ENCODE results near the gene TBC1D8.

TBC1D8 gene

DNA sequence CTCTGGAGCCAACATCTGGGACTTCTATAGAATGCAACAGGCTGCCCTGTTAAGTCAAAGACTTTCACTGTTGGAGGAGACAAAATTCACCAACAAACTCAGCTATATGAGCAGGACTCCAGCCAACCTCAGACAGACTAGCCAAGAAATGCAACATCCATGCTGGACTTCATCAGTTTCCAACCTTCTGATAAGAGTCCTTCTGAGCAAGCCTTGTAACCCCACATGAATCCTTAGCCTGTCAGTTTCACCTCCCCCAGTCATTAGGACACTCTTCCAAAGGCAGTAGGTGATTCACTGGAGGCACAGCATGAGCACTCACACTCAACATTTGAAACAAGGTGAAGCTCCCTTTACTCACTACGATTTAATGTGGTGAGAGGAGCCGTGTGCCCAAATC is 5.8 kb downstream of the TBC1D8 start:
- no peaks in the 10 kb centered on the region for H3K36me3 ChIP-seq (replicated peaks in 1 of 2; ENCODE audit: control insufficient read depth in 2 of 2, insufficient read depth in 2 of 2, low read length in 2 of 2)
- no peak overlapping the region for H4K91ac ChIP-seq (ENCODE audit: low read depth, low read length, poor library complexity)
- H2BK5ac ChIP-seq (ENCODE audit: low read length) = no peak overlapping the region
- no peaks in the 10 kb centered on the region for H3K9me3 ChIP-seq (replicated peaks in 1 of 2; ENCODE audit: control insufficient read depth in 2 of 2, insufficient read depth in 1 of 2, low read depth in 1 of 2, low read length in 2 of 2)
- no peak overlapping the region for H3K14ac ChIP-seq (ENCODE audit: low read length)
- no peak overlapping the region for H2AFZ ChIP-seq (ENCODE audit: low read length)
- peaks cover 0 to 4% of the 10 kb centered on the region in 2 donors for H3K4me1 ChIP-seq (ENCODE audit: control insufficient read depth in 2 of 2, insufficient read depth in 1 of 2, low read depth in 1 of 2, low read length in 2 of 2)
- H3K4ac ChIP-seq (ENCODE audit: low read length) = no peak overlapping the region
- H2BK12ac ChIP-seq (ENCODE audit: low read length) = no peak overlapping the region
- no peaks in the 10 kb centered on the region for H3K79me1 ChIP-seq (ENCODE audit: low read depth, low read length)
- H2AK5ac ChIP-seq (ENCODE audit: low read depth, low read length) = no peak overlapping the region
- H3K4me3 ChIP-seq (ENCODE audit: low read length in 2 of 2) = no peak overlapping the region
- DNase-seq (ENCODE audit: low spot score) = no peak
- peaks cover 2 to 16% (median 11%) of the 10 kb centered on the region in 3 experiments for H3K27me3 ChIP-seq (ENCODE audit: control insufficient read depth in 3 of 3, insufficient read depth in 3 of 3, low read depth in 1 of 3, low read length in 3 of 3)
- H3K23ac ChIP-seq (ENCODE audit: low read depth, low read length, poor library complexity) = no peak overlapping the region
- H2BK15ac ChIP-seq (ENCODE audit: low read length) = no peak overlapping the region
- no peak overlapping the region for H3K27ac ChIP-seq (replicated peaks; ENCODE audit: low read length)
- H3K9ac ChIP-seq (ENCODE audit: low read depth, low read length, poor library complexity) = no peak overlapping the region
- H3K4me2 ChIP-seq (ENCODE audit: insufficient read depth, low read length, poor library complexity, severe bottlenecking) = no peak overlapping the region
- no peak overlapping the region for H2BK120ac ChIP-seq (ENCODE audit: low read depth, low read length)
- no peak overlapping the region for H3K18ac ChIP-seq (ENCODE audit: low read length)
- no peak overlapping the region for H4K8ac ChIP-seq (ENCODE audit: low read depth, low read length)
- no CpG with 5 or more reads among the region's 2 CpGs for WGBS, 2 donors (ENCODE audit: extremely low coverage in 2 of 2, insufficient read length in 2 of 2, insufficient replicate concordance in 1 of 2)

DNA sequence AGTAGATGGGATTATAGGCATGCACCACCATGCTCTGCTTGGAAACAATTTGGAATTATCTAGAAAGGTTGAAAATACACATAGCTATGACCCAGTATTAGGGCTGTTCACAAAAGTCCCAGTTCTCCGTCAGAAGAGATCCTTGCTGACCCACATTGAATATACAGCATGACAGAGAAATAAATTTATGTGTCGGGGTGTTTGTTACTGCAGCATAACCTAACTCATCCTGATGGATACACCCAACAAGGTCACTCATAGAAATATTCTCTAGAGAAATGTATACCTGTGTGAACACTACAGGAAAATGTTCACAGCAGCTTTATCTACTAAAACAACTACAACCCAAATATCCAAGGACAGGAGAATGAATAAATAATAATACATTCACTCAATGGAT is 9.0 kb downstream of the TBC1D8 start:
- Histone ChIP-seq H2AK5ac (ENCODE audit: low read depth, low read length) (no peak overlapping the region), H3K4ac (ENCODE audit: low read length) (no peak overlapping the region), H3K9me3 (replicated peaks in 1 of 2; ENCODE audit: control insufficient read depth in 2 of 2, insufficient read depth in 1 of 2, low read depth in 1 of 2, low read length in 2 of 2) (no peaks in the 10 kb centered on the region), H3K14ac (ENCODE audit: low read length) (no peak overlapping the region), H3K36me3 (replicated peaks in 1 of 2; ENCODE audit: control insufficient read depth in 2 of 2, insufficient read depth in 2 of 2, low read length in 2 of 2) (no peaks in the 10 kb centered on the region), H3K27me3 (ENCODE audit: control insufficient read depth in 3 of 3, insufficient read depth in 3 of 3, low read depth in 1 of 3, low read length in 3 of 3) (no peaks in the 10 kb centered on the region), H2BK15ac (ENCODE audit: low read length) (no peak overlapping the region), H2BK5ac (ENCODE audit: low read length) (no peak overlapping the region), H2BK120ac (ENCODE audit: low read depth, low read length) (no peak overlapping the region), H3K23ac (ENCODE audit: low read depth, low read length, poor library complexity) (no peak overlapping the region), H3K4me1 (ENCODE audit: control insufficient read depth in 2 of 2, insufficient read depth in 1 of 2, low read depth in 1 of 2, low read length in 2 of 2) (no peaks in the 10 kb centered on the region), H4K8ac (ENCODE audit: low read depth, low read length) (no peak overlapping the region), H3K4me3 (ENCODE audit: low read length in 2 of 2) (no peak overlapping the region), H4K91ac (ENCODE audit: low read depth, low read length, poor library complexity) (no peak overlapping the region), H3K9ac (ENCODE audit: low read depth, low read length, poor library complexity) (no peak overlapping the region), H3K18ac (ENCODE audit: low read length) (no peak overlapping the region), H3K4me2 (ENCODE audit: insufficient read depth, low read length, poor library complexity, severe bottlenecking) (no peak overlapping the region), H3K79me1 (ENCODE audit: low read depth, low read length) (no peaks in the 10 kb centered on the region), H2BK12ac (ENCODE audit: low read length) (no peak overlapping the region), H3K27ac (replicated peaks; ENCODE audit: low read length) (no peak overlapping the region), H2AFZ (ENCODE audit: low read length) (no peak overlapping the region)
- DNase-seq (ENCODE audit: low spot score) = no peak
- no CpG with 5 or more reads among the region's 2 CpGs for WGBS, 2 donors (ENCODE audit: extremely low coverage in 2 of 2, insufficient read length in 2 of 2, insufficient replicate concordance in 1 of 2)

DNA sequence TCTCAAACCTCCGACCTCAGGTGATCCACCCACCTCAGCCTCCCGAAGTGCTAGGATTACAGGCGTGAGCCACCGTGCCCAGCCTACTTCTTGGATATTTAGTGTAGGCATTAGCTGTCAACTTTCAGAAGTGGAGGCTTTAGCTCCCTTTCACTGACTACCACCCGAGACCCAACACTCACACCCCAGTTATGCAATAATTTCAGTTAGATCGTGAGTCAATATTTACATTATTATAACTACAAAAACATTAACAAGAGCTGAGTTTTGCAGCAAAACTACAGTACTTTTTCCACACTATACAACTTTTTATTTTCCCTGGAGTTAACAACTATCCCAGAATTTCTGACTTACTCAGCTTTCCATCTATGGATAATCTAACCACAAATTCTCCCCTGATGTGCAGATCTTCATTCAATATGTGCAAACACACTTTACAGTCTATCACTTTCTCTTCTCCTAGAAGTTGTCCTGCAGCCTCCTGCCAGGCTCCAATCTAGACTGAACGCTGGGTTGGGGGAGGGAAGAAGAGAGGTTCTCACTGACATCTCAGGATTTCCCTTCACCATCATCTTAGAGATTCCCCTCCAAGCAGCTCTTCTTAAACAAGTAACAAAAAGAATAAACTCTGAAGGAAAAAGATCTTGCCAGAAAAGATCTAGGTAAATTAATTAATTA is 10.1 kb downstream of the TBC1D8 start:
- no peak for DNase-seq (ENCODE audit: low spot score)
- Histone ChIP-seq H3K9me3 (replicated peaks in 1 of 2; ENCODE audit: control insufficient read depth in 2 of 2, insufficient read depth in 1 of 2, low read depth in 1 of 2, low read length in 2 of 2) (no peaks in the 10 kb centered on the region), H3K27ac (replicated peaks; ENCODE audit: low read length) (no peak overlapping the region), H2BK12ac (ENCODE audit: low read length) (no peak overlapping the region), H2BK15ac (ENCODE audit: low read length) (no peak overlapping the region), H4K91ac (ENCODE audit: low read depth, low read length, poor library complexity) (no peak overlapping the region), H3K14ac (ENCODE audit: low read length) (no peak overlapping the region), H2AFZ (ENCODE audit: low read length) (no peak overlapping the region), H2BK5ac (ENCODE audit: low read length) (no peak overlapping the region), H3K27me3 (ENCODE audit: control insufficient read depth in 3 of 3, insufficient read depth in 3 of 3, low read depth in 1 of 3, low read length in 3 of 3) (no peaks in the 10 kb centered on the region), H3K9ac (ENCODE audit: low read depth, low read length, poor library complexity) (no peak overlapping the region), H3K23ac (ENCODE audit: low read depth, low read length, poor library complexity) (no peak overlapping the region), H3K4me2 (ENCODE audit: insufficient read depth, low read length, poor library complexity, severe bottlenecking) (no peak overlapping the region), H3K4me3 (ENCODE audit: low read length in 2 of 2) (no peak overlapping the region), H3K36me3 (replicated peaks in 1 of 2; ENCODE audit: control insufficient read depth in 2 of 2, insufficient read depth in 2 of 2, low read length in 2 of 2) (no peaks in the 10 kb centered on the region), H3K4me1 (ENCODE audit: control insufficient read depth in 2 of 2, insufficient read depth in 1 of 2, low read depth in 1 of 2, low read length in 2 of 2) (no peaks in the 10 kb centered on the region), H3K4ac (ENCODE audit: low read length) (no peak overlapping the region), H2AK5ac (ENCODE audit: low read depth, low read length) (no peak overlapping the region), H2BK120ac (ENCODE audit: low read depth, low read length) (no peak overlapping the region), H4K8ac (ENCODE audit: low read depth, low read length) (no peak overlapping the region), H3K18ac (ENCODE audit: low read length) (no peak overlapping the region), H3K79me1 (ENCODE audit: low read depth, low read length) (no peaks in the 10 kb centered on the region)
- WGBS, 2 donors (ENCODE audit: extremely low coverage in 2 of 2, insufficient read length in 2 of 2, insufficient replicate concordance in 1 of 2) = no CpG with 5 or more reads among the region's 7 CpGs

DNA sequence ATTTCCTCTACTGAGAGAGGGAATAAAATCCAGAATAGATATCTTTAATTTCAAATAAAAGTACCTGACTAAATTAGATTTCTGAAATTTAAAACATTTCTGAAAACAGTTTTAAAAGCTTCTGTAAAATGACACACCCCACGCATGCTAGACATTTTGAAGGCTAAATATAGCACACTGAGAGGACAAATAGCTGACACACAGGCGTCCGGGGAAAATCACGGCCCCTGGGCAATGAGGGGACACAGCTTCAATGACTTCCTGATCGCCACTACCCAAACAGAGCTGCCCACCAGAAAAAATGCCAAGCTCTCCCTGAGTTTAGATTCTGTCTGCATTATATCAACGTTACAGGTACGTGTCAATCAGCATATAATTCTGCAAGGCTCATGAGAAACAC is 10.9 kb downstream of the TBC1D8 start:
- H4K91ac ChIP-seq (ENCODE audit: low read depth, low read length, poor library complexity) = no peak overlapping the region
- no peak overlapping the region for H3K4ac ChIP-seq (ENCODE audit: low read length)
- no peak overlapping the region for H2BK5ac ChIP-seq (ENCODE audit: low read length)
- no peak overlapping the region for H3K23ac ChIP-seq (ENCODE audit: low read depth, low read length, poor library complexity)
- H2BK12ac ChIP-seq (ENCODE audit: low read length) = no peak overlapping the region
- H2BK120ac ChIP-seq (ENCODE audit: low read depth, low read length) = no peak overlapping the region
- H3K9ac ChIP-seq (ENCODE audit: low read depth, low read length, poor library complexity) = no peak overlapping the region
- H3K27me3 ChIP-seq (ENCODE audit: control insufficient read depth in 3 of 3, insufficient read depth in 3 of 3, low read depth in 1 of 3, low read length in 3 of 3) = no peaks in the 10 kb centered on the region
- H3K4me2 ChIP-seq (ENCODE audit: insufficient read depth, low read length, poor library complexity, severe bottlenecking) = no peak overlapping the region
- H3K27ac ChIP-seq (replicated peaks; ENCODE audit: low read length) = no peak overlapping the region
- no peak overlapping the region for H2AFZ ChIP-seq (ENCODE audit: low read length)
- H3K79me1 ChIP-seq (ENCODE audit: low read depth, low read length) = no peaks in the 10 kb centered on the region
- no peaks in the 10 kb centered on the region for H3K36me3 ChIP-seq (replicated peaks in 1 of 2; ENCODE audit: control insufficient read depth in 2 of 2, insufficient read depth in 2 of 2, low read length in 2 of 2)
- no peak overlapping the region for H4K8ac ChIP-seq (ENCODE audit: low read depth, low read length)
- no peak overlapping the region for H3K4me3 ChIP-seq (ENCODE audit: low read length in 2 of 2)
- H3K4me1 ChIP-seq (ENCODE audit: control insufficient read depth in 2 of 2, insufficient read depth in 1 of 2, low read depth in 1 of 2, low read length in 2 of 2) = no peaks in the 10 kb centered on the region
- WGBS, 2 donors (ENCODE audit: extremely low coverage in 2 of 2, insufficient read length in 2 of 2, insufficient replicate concordance in 1 of 2) = no CpG with 5 or more reads among the region's 7 CpGs
- no peak overlapping the region for H2AK5ac ChIP-seq (ENCODE audit: low read depth, low read length)
- no peak overlapping the region for H3K18ac ChIP-seq (ENCODE audit: low read length)
- DNase-seq (ENCODE audit: low spot score) = no peak
- H3K9me3 ChIP-seq (replicated peaks in 1 of 2; ENCODE audit: control insufficient read depth in 2 of 2, insufficient read depth in 1 of 2, low read depth in 1 of 2, low read length in 2 of 2) = no peaks in the 10 kb centered on the region
- H3K14ac ChIP-seq (ENCODE audit: low read length) = no peak overlapping the region
- no peak overlapping the region for H2BK15ac ChIP-seq (ENCODE audit: low read length)

Data from neuronal stem cell (in vitro differentiated cells).